ENCODE results near the gene NEXN. TPM values are rescaled to one million over a fixed set of nuclear protein-coding genes. Genes with fewer than 3 reads are reported as not detected.

Gene NEXN
- total RNA-seq, 1 donor from 2014 or later: 37.5 TPM

DNA sequence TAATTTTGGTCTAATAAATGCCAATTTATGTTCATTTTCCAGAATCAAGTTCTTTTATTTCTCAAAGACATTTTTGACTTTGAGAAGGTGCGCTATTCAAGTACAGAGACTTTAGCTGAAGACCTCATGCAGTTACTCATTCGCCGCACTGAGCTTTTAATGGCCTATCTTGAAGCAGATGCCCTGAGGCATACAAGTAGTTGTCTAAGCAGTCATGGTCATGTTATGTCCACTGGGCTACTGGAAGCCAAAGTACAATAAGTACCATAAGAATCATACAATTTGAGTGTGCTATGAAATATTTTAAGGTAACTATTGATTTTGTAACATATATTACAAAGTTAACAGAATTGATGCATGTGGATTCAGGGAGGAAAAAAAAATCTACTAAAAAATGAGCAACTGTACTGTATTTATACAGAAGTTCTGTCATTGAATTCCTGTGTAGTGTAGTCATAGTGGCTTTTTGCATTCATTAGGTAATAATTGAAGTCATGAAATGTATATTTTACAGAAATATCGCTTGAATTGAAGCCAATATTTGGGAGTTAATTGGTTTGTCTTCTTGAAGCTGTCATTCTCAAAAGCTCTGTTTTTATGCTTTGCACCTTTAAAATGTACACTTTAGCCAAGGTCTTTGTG is 13.5 kb upstream of the NEXN start:
- Mint-ChIP-seq H3K9me3 (ENCODE audit: unreplicated experiment) (no peaks in the 10 kb centered on the region), H3K36me3 (ENCODE audit: low read depth, unreplicated experiment) (peaks cover 4% of the 10 kb centered on the region), H3K4me1 (ENCODE audit: low read depth, unreplicated experiment) (no peaks in the 10 kb centered on the region), H3K27me3 (ENCODE audit: low read depth, unreplicated experiment) (no peaks in the 10 kb centered on the region), H3K27ac (ENCODE audit: unreplicated experiment) (no peak overlapping the region), H3K4me3 (ENCODE audit: unreplicated experiment) (no peak overlapping the region)
- Histone ChIP-seq H3K9me3 (ENCODE audit: insufficient read depth, low read depth, low read length) (no peaks in the 10 kb centered on the region), H3K4me1 (ENCODE audit: insufficient read depth, low read length) (peaks cover 3% of the 10 kb centered on the region), H2AFZ (ENCODE audit: low read depth, low read length) (no peak overlapping the region), H4K20me1 (ENCODE audit: insufficient read depth, low read length) (no peaks in the 10 kb centered on the region), H3K36me3 (ENCODE audit: insufficient read depth, low read length) (no peaks in the 10 kb centered on the region), H3K27me3 (ENCODE audit: insufficient read depth, low read length) (no peaks in the 10 kb centered on the region), H3K79me2 (ENCODE audit: insufficient read depth, low read length) (no peaks in the 10 kb centered on the region), H3K27ac (ENCODE audit: low read depth, low read length) (peak overlapping the region; percentile 23), H3K4me2 (ENCODE audit: low read length) (no peak overlapping the region), H3K4me3 (ENCODE audit: insufficient read depth, low read depth, low read length) (no peak overlapping the region), H3K9ac (ENCODE audit: low read length) (no peak overlapping the region)
- TF ChIP-seq EZH2 (IDR thresholded peaks at IDR 0.05; ENCODE audit: insufficient read depth, low read length): no peak
- FAIRE-seq: no peak
- peak; percentile 47 for DNase-seq (ENCODE audit: low read depth)

- no peak overlapping the region for H3K4me3 Mint-ChIP-seq (ENCODE audit: unreplicated experiment)
- no peak overlapping the region for H3K27ac Mint-ChIP-seq (ENCODE audit: unreplicated experiment)
- H3K36me3 Mint-ChIP-seq (ENCODE audit: low read depth, unreplicated experiment): peaks cover 4% of the 10 kb centered on the region
- H3K27ac ChIP-seq (ENCODE audit: low read depth, low read length): no peak overlapping the region
- peaks cover 3% of the 10 kb centered on the region for H3K4me1 ChIP-seq (ENCODE audit: insufficient read depth, low read length)
- no peak overlapping the region for H2AFZ ChIP-seq (ENCODE audit: low read depth, low read length)
- no peaks in the 10 kb centered on the region for H3K27me3 Mint-ChIP-seq (ENCODE audit: low read depth, unreplicated experiment)
- no peak overlapping the region for H3K9ac ChIP-seq (ENCODE audit: low read length)
- no peaks in the 10 kb centered on the region for H3K27me3 ChIP-seq (ENCODE audit: insufficient read depth, low read length)
- H3K9me3 Mint-ChIP-seq (ENCODE audit: unreplicated experiment): no peaks in the 10 kb centered on the region
- peak; percentile 42 for DNase-seq (ENCODE audit: low read depth)
- no peaks in the 10 kb centered on the region for H3K36me3 ChIP-seq (ENCODE audit: insufficient read depth, low read length)
- H3K4me2 ChIP-seq (ENCODE audit: low read length): no peak overlapping the region
- H3K4me3 ChIP-seq (ENCODE audit: insufficient read depth, low read depth, low read length): no peak overlapping the region
- no peaks in the 10 kb centered on the region for H3K4me1 Mint-ChIP-seq (ENCODE audit: low read depth, unreplicated experiment)
- TF ChIP-seq CTCF (IDR thresholded peaks at IDR 0.05; ENCODE audit: insufficient read depth, low read depth, low read length): no peak
- H4K20me1 ChIP-seq (ENCODE audit: insufficient read depth, low read length): no peaks in the 10 kb centered on the region
- no peaks in the 10 kb centered on the region for H3K79me2 ChIP-seq (ENCODE audit: insufficient read depth, low read length)
- FAIRE-seq: no peak
- H3K9me3 ChIP-seq (ENCODE audit: insufficient read depth, low read depth, low read length): no peaks in the 10 kb centered on the region
These were observed 11.5 kb upstream of the NEXN start for GRCh38 chr1:77876884-77877283.

GRCh38 chr1:77881061-77881460 is 7.4 kb upstream of the NEXN start:
- Histone ChIP-seq H3K36me3 (ENCODE audit: insufficient read depth, low read length) (no peaks in the 10 kb centered on the region), H3K27ac (ENCODE audit: low read depth, low read length) (no peak overlapping the region), H2AFZ (ENCODE audit: low read depth, low read length) (no peak overlapping the region), H3K9me3 (ENCODE audit: insufficient read depth, low read depth, low read length) (no peaks in the 10 kb centered on the region), H3K27me3 (ENCODE audit: insufficient read depth, low read length) (no peaks in the 10 kb centered on the region), H3K4me1 (ENCODE audit: insufficient read depth, low read length) (no peaks in the 10 kb centered on the region), H3K79me2 (ENCODE audit: insufficient read depth, low read length) (no peaks in the 10 kb centered on the region), H3K4me3 (ENCODE audit: insufficient read depth, low read depth, low read length) (no peak overlapping the region), H4K20me1 (ENCODE audit: insufficient read depth, low read length) (no peaks in the 10 kb centered on the region), H3K4me2 (ENCODE audit: low read length) (no peak overlapping the region), H3K9ac (ENCODE audit: low read length) (no peak overlapping the region)
- TF ChIP-seq EZH2 (IDR thresholded peaks at IDR 0.05; ENCODE audit: insufficient read depth, low read length): no peak
- no peak for TF ChIP-seq CTCF (IDR thresholded peaks at IDR 0.05; ENCODE audit: insufficient read depth, low read depth, low read length)
- H3K9me3 Mint-ChIP-seq (ENCODE audit: unreplicated experiment): no peaks in the 10 kb centered on the region
- DNase-seq (ENCODE audit: low read depth) (no peak), FAIRE-seq (no peak)
- no peak overlapping the region for H3K27ac Mint-ChIP-seq (ENCODE audit: unreplicated experiment)
- H3K4me3 Mint-ChIP-seq (ENCODE audit: unreplicated experiment): no peak overlapping the region
- no peaks in the 10 kb centered on the region for H3K36me3 Mint-ChIP-seq (ENCODE audit: low read depth, unreplicated experiment)
- no peaks in the 10 kb centered on the region for H3K4me1 Mint-ChIP-seq (ENCODE audit: low read depth, unreplicated experiment)
- H3K27me3 Mint-ChIP-seq (ENCODE audit: low read depth, unreplicated experiment): no peaks in the 10 kb centered on the region
